SK-N-SH treated with all-trans-retinoic acid at 6 μM for 48 hours (cell line): Measurements from ENCODE around the gene NUP210L.

ENCODE experiments used
- ARNTL ChIP-seq: fragments of 450-650 bp; formaldehyde crosslinking; IDR thresholded peaks from 2 replicates; pipeline ENCODE4 v1.5.0; 2020; ENCODE audit warnings: low read depth, mild to moderate bottlenecking, moderate library complexity, borderline replicate concordance
- GLIS3 ChIP-seq: fragments of 250-450 bp; sonication (Bioruptor Pico); IDR thresholded peaks from 2 replicates; pipeline ENCODE4 v1.5.0; 2020; ENCODE audit warnings: mild to moderate bottlenecking, moderate library complexity
- ISL1 ChIP-seq: fragments of 250-450 bp; sonication (Bioruptor Pico); IDR thresholded peaks from 2 replicates; pipeline ENCODE4 v2.1.2; 2022; ENCODE audit warnings: mild to moderate bottlenecking, moderate library complexity
- PATZ1 ChIP-seq: fragments of 250-450 bp; sonication (Bioruptor Pico); IDR thresholded peaks from 2 replicates; pipeline ENCODE4 v1.8.0; 2020; ENCODE audit warnings: mild to moderate bottlenecking, moderate library complexity, borderline replicate concordance
- PPARA ChIP-seq: fragments of 250-450 bp; sonication (Bioruptor Pico); IDR thresholded peaks from 2 replicates; pipeline ENCODE4 v1.5.0; 2020; ENCODE audit warnings: mild to moderate bottlenecking, borderline replicate concordance
- RARB ChIP-seq: fragments of 250-450 bp; sonication (Bioruptor Pico); IDR thresholded peaks from 2 replicates; pipeline ENCODE4 v1.8.0; 2021; ENCODE audit warnings: mild to moderate bottlenecking, moderate library complexity
- SNAI2 ChIP-seq: fragments of 250-450 bp; sonication (Bioruptor Pico); IDR thresholded peaks from 2 replicates; pipeline ENCODE4 v1.5.0; 2020; ENCODE audit warnings: mild to moderate bottlenecking, moderate library complexity
- TOX ChIP-seq: fragments of 250-450 bp; sonication (Bioruptor Pico); IDR thresholded peaks from 2 replicates; pipeline ENCODE4 v1.8.0; 2021; ENCODE audit warnings: mild to moderate bottlenecking, moderate library complexity, borderline replicate concordance
- ZFP30 ChIP-seq: fragments of 450-650 bp; formaldehyde crosslinking; IDR thresholded peaks from 2 replicates; pipeline ENCODE4 v1.5.0; 2022; ENCODE audit warnings: mild to moderate bottlenecking, moderate library complexity
- ZNF565 ChIP-seq: fragments of 450-650 bp; formaldehyde crosslinking; conservative IDR thresholded peaks from 2 replicates; pipeline ENCODE4 v1.5.0; 2020; ENCODE audit warnings: low read depth, mild to moderate bottlenecking, moderate library complexity
- ZNF8 ChIP-seq: fragments of 450-650 bp; formaldehyde crosslinking; IDR thresholded peaks from 2 replicates; pipeline ENCODE4 v1.5.0; 2020; ENCODE audit warnings: mild to moderate bottlenecking, moderate library complexity
- TF ChIP-seq, protein P1 (sequence below): fragments of 250-450 bp; sonication (Bioruptor Pico); IDR thresholded peaks from 2 replicates; pipeline ENCODE4 v1.8.0; 2021; ENCODE audit warnings: low read depth, mild to moderate bottlenecking, moderate library complexity, borderline replicate concordance
- TF ChIP-seq, protein P2 (sequence below): fragments of 250-450 bp; sonication (Bioruptor Pico); IDR thresholded peaks from 2 replicates; pipeline ENCODE4 v1.5.1; 2020; ENCODE audit warnings: low read depth, mild to moderate bottlenecking, moderate library complexity

GRCh38 chr1:154193821-154194220 is 38.9 kb upstream of the NUP210L start:
- TF ChIP-seq, protein P1, sequence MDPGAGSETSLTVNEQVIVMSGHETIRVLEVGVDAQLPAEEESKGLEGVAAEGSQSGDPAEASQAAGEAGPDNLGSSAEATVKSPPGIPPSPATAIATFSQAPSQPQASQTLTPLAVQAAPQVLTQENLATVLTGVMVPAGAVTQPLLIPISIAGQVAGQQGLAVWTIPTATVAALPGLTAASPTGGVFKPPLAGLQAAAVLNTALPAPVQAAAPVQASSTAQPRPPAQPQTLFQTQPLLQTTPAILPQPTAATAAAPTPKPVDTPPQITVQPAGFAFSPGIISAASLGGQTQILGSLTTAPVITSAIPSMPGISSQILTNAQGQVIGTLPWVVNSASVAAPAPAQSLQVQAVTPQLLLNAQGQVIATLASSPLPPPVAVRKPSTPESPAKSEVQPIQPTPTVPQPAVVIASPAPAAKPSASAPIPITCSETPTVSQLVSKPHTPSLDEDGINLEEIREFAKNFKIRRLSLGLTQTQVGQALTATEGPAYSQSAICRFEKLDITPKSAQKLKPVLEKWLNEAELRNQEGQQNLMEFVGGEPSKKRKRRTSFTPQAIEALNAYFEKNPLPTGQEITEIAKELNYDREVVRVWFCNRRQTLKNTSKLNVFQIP (CRISPR knock-in tag): no peak
- TF ChIP-seq ZFP30 (CRISPR knock-in tag): no peak
- TF ChIP-seq ZNF565 (CRISPR knock-in tag): no peak
- no peak for TF ChIP-seq GLIS3 (CRISPR knock-in tag)
- TF ChIP-seq TOX: no peak
- TF ChIP-seq RARB (CRISPR knock-in tag): no peak
- TF ChIP-seq, protein P2, sequence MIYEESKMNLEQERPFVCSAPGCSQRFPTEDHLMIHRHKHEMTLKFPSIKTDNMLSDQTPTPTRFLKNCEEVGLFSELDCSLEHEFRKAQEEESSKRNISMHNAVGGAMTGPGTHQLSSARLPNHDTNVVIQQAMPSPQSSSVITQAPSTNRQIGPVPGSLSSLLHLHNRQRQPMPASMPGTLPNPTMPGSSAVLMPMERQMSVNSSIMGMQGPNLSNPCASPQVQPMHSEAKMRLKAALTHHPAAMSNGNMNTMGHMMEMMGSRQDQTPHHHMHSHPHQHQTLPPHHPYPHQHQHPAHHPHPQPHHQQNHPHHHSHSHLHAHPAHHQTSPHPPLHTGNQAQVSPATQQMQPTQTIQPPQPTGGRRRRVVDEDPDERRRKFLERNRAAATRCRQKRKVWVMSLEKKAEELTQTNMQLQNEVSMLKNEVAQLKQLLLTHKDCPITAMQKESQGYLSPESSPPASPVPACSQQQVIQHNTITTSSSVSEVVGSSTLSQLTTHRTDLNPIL: no peak
- no peak for TF ChIP-seq PATZ1 (CRISPR knock-in tag)
- no peak for TF ChIP-seq ISL1 (CRISPR knock-in tag)
- no peak for TF ChIP-seq ZNF8 (CRISPR knock-in tag)
- TF ChIP-seq ARNTL (CRISPR knock-in tag): no peak
- no peak for TF ChIP-seq SNAI2
- TF ChIP-seq PPARA: no peak
